KOPT-K1 (cell line): ENCODE data around the gene IST1.
"Not testable (repeated sequence)": the region's sequence is repeated elsewhere in the genome, so short reads cannot be mapped to it uniquely, and the experiment has no call there.

Source experiments
- H3K27ac ChIP-seq: fragments of 200-600 bp; sonication (generic); 2 replicates; pipeline ENCODE4 v1.5.1; 2016; ENCODE audit warnings: antibody characterized with exemption, mild to moderate bottlenecking, low read depth, low read length; ENCODE audit not compliant: poor library complexity, severe bottlenecking
- H3K36me3 ChIP-seq: fragments of 200-600 bp; sonication (generic); 2 replicates; pipeline ENCODE4 v1.5.1; 2017; ENCODE audit warnings: antibody characterized with exemption, mild to moderate bottlenecking, low read length, moderate library complexity; ENCODE audit not compliant: insufficient read depth
- H3K9me3 ChIP-seq: fragments of 200-600 bp; sonication (generic); 2 replicates; pipeline ENCODE4 v1.5.1; 2017; ENCODE audit warnings: antibody characterized with exemption, low read length, mild to moderate bottlenecking; ENCODE audit not compliant: insufficient read depth, poor library complexity, severe bottlenecking

IST1 gene

GRCh38 chr16:71865173-71865863 is 30.0 kb upstream of the IST1 start:
- Histone ChIP-seq H3K27ac (no peak overlapping the region), H3K9me3 (no peaks in the 10 kb centered on the region), H3K36me3 (peaks cover 28% of the 10 kb centered on the region)

DNA sequence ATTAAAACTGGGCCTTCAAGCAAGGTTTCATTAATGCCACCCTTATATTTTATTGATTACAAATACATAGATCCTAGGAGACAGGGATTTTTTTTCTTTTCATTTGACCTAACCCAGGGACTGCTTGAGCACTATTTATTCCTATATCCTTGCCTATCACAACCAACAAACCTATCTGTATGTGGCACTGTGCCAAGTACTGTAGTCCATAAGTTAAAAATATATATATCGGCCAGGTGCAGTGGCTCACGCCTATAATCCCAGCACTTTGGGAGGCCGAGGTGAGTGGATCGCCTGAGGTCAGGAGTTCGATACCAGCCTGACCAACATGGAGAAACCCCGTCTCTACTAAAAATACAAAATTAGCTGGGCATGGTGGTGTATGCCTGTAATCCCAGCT is 28.2 kb upstream of the IST1 start:
- peaks cover 15% of the 10 kb centered on the region; the same call in 1 of the 2 replicates for H3K36me3 ChIP-seq
- not testable (repeated sequence) for H3K9me3 ChIP-seq, H3K27ac ChIP-seq

- H3K9me3 ChIP-seq, result no peaks in the 10 kb centered on the region
- H3K36me3 ChIP-seq, result peaks cover 12% of the 10 kb centered on the region; the same call in 1 of the 2 replicates
- no peak overlapping the region for H3K27ac ChIP-seq
These were observed 27.4 kb upstream of the IST1 start for GRCh38 chr16:71867939-71868338.

DNA sequence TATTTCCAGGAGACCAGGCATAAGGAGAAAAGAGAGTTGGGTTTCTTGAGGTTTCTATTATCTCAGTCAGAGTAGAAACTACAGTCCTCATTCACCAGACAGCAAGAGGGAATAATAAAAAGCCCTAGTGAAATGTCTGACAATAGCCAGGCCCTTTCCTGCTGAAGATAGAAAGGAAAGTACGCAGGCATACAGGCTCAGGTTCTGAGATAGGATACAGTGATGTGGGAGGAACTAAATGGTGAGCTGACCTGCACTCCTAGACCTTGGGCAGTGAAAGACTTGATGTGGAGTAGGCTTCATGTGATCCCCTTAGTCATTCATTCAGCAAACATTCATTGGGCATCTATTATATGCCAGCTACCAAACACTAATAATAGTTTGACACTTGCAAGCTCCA is 26.2 kb upstream of the IST1 start:
- H3K9me3 ChIP-seq, result no peaks in the 10 kb centered on the region
- no peak overlapping the region for H3K27ac ChIP-seq
- H3K36me3 ChIP-seq, result peaks cover 10% of the 10 kb centered on the region; the same call in 1 of the 2 replicates

- Histone ChIP-seq H3K27ac (no peak overlapping the region), H3K36me3 (0 out of 2 replicates have a peak, but pooled peaks cover 5% of the 10 kb centered on the region), H3K9me3 (no peaks in the 10 kb centered on the region)
These were observed 24.5 kb upstream of the IST1 start for GRCh38 chr16:71870818-71871217.

- Histone ChIP-seq H3K36me3 (no peaks in the 10 kb centered on the region), H3K9me3 (no peaks in the 10 kb centered on the region), H3K27ac (no peak overlapping the region)
These were observed 22.1 kb upstream of the IST1 start for GRCh38 chr16:71873199-71873598.

DNA sequence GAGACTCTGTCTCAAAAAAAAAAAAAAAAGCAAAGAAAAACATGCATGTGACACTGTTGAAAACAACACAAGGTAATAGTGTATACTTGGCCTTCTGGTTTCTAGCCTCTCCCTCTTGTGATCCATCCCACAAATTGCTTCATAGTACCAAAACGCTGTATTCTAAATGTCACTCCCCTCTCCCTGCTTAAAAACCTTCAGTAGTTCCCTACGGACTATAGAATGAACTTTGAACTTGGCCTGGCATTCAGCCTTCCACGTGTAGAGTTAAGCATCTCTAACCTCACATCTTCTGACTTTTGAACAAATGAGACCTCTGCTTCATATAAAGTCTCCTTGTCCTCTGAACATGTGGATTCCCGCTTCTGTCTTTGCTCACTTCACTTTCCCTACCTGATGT is 16.4 kb upstream of the IST1 start:
- Histone ChIP-seq H3K27ac (no peak overlapping the region), H3K9me3 (no peaks in the 10 kb centered on the region), H3K36me3 (peaks cover 12% of the 10 kb centered on the region; the same call in 1 of the 2 replicates)

DNA sequence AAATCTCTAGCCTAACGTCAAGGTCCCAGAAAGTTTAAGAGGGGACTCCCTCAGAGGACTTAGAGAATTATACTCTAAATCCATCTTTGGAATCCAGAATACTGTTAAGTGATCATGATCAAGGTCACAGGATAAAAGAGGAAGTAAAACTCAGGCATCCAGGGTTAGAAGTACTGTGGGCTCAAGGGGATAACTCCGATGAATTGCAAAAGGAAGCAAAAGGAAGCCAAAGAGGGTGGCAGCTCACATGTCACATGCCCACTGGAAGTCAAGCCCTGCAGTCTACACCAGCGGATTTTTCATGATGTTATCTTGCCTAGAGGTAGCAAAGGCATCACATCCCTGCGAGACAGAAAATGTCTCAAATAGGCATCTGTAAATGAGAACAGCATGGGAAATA is 15.2 kb upstream of the IST1 start:
- peaks cover 12% of the 10 kb centered on the region; the same call in 1 of the 2 replicates for H3K36me3 ChIP-seq

DNA sequence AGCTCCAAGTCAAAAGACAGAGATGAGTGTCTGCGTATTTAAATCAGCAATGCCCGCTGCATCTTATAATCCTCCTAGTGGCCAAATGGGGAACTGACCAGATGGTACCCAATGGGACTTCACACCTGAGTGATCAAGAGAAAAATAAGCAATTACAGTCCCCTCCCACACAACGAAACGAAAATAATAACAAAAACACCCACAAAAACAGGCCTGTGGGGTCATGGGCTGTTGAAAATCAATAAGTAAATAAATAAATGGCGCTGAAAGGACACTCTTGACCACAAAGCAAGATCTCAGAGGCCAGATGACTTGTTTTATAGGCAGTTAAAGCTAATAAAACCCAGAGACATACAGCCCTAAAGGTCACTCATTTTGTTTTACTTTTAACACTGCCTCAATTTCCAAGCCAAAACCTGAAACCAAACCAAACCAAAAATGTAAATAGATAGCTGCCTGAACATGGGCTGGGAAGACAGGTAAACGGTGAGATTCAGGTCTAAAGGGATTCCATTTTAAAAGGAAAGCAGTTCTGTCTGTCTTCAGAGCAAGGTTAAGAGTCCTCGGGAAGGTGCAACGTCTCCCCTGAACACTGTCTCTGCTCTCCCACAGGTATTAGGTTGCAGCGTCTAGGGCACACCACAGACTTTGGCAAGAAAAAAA is 12.7 kb upstream of the IST1 start:
- Histone ChIP-seq H3K27ac (no peak overlapping the region), H3K9me3 (no peaks in the 10 kb centered on the region), H3K36me3 (peaks cover 12% of the 10 kb centered on the region; the same call in 1 of the 2 replicates)

More for the DNA sequence above, 15.2 kb upstream of the IST1 start:
- no peaks in the 10 kb centered on the region for H3K9me3 ChIP-seq
- no peak overlapping the region for H3K27ac ChIP-seq

DNA sequence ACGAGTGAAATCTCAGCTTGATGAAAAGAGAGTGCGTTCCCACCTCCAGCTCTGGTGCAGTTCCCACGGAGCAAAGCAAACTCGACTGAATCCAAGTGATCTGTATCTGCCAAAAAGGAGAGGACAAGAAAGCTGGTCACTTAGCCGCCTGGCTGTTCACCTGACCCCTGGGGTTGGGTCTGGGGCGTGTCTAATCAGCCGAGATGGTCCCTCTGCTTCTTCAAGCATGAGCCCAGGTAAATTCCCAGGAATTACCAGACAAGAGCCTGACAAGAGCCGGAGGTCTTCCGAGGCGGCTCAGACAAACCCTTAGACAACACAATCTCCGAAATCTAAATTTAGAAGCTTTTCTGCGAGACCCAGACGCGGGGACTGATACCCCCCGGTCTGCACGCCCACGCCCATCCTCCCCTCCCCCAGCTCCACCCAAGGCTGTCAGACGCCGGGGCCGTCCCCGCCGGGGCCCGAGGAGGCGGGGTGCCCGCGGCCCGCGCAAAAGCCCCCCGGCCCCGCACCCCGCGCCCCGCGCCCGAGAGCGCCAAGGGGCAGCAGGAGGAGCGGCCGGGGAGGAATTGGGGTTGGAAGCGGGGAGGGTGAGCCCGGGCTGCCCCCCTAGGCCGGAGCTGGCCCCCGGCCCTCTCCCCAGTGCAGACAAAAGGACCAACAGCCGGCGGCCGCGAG is 12.0 kb upstream of the IST1 start:
- Histone ChIP-seq H3K27ac (peak overlapping the region; percentile 49), H3K36me3 (peaks cover 12% of the 10 kb centered on the region; the same call in 1 of the 2 replicates), H3K9me3 (no peaks in the 10 kb centered on the region)

DNA sequence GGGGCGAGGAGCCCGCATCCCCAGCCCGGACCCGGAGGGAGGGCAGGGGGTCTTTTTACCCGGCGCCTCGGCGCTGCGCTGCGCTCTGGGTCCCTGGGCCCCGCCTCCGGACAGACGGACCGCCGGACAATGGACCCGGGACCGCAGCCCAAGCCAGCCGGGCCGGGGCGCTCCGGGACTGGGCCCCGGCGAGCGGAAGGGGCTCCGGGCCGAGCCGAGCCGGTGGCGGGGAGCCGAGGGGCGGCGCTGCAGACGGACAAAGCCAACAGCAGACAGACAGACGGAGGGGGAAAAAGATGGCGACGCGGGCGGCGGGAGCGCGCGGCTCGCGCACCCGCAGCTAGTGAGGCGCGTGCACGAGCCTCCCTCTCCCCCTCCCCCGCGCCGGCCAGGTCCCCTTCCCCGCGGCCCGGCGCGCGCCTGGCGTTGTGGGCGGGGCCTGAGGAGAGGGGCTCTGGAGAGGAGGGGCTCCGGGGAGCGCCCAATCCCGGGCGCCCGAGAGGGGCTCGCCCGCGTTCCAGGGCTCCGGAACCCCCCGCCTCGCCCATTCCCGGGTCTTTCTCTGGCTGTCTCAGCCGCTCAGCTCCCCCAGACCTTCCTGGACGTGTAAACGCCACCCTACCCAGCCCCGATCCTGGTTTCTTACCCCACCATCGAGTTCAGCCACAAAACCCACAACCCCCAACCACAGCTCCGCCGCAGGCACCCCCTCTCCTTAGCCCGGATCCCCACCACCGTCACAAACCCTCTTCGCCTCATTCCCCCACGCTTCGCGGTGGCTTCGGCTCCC is 11.3 kb upstream of the IST1 start, which contains the start of gene ZNF821:
TSS of gene ZNF821 (minus strand) at position 334 of the 790 bp plus-strand sequence. CDS start 4,236 bp downstream, outside the sequence.
- Histone ChIP-seq H3K36me3 (0 out of 2 replicates have a peak, but pooled peaks cover 5% of the 10 kb centered on the region), H3K9me3 (no peaks in the 10 kb centered on the region), H3K27ac (peak within 1 kb of the TSS; percentile 49)

- H3K9me3 ChIP-seq, result no peaks in the 10 kb centered on the region
- H3K27ac ChIP-seq, result no peak overlapping the region
- no peaks in the 10 kb centered on the region for H3K36me3 ChIP-seq
These were observed 10.1 kb upstream of the IST1 start for GRCh38 chr16:71885261-71885650.

GRCh38 chr16:71889147-71889546 is 6.2 kb upstream of the IST1 start:
- Histone ChIP-seq H3K27ac (no peak overlapping the region), H3K36me3 (no peaks in the 10 kb centered on the region), H3K9me3 (no peaks in the 10 kb centered on the region)

- Histone ChIP-seq H3K9me3 (no peaks in the 10 kb centered on the region), H3K27ac (peak overlapping the region; percentile 90), H3K36me3 (peaks cover 6% of the 10 kb centered on the region; the same call in 1 of the 2 replicates)
These were observed 1.5 kb upstream of the IST1 start for GRCh38 chr16:71893888-71894228.
